H1 (cell line): ENCODE data around the gene CDK5. TPM values are rescaled to one million over a fixed set of nuclear protein-coding genes. Genes with fewer than 3 reads are reported as not detected.

Source experiments
- CBX8 ChIP-seq: fragments of 300-800, 300-1000 bp; sonication (generic); IDR thresholded peaks from 2 replicates; pipeline ENCODE4 v1.7.1; 2016; ENCODE audit warnings: low read depth, low read length, borderline replicate concordance
- SAP30 ChIP-seq: fragments of 300-600 bp; sonication (generic); IDR thresholded peaks from 2 replicates; pipeline ENCODE4 v1.7.1; 2012; ENCODE audit warnings: low read length, moderate library complexity, mild to moderate bottlenecking, inconsistent platforms; ENCODE audit not compliant: insufficient read depth, insufficient replicate concordance
- polyA plus RNA-seq, 7 experiments: library from polyadenylated mRNA; depleted of rRNA in 3 of 7; stranded (reverse) in 5 of 7; unstranded in 2 of 7; fragments of >200 nt in 5 of 7; fragments of 200-250 nt in 2 of 7; gene quantifications; 1 replicate in 5 of 7; 2 replicates in 1 of 7; 4 replicates in 1 of 7; pipeline versions ENCODE4 v1.2.1 to v1.2.3, GENCODE V29; 2011 to 2013; ENCODE audit warnings: missing spikeins in 2 of 7, mixed read lengths in 2 of 7
- total RNA-seq: library from RNA; stranded (reverse); fragmentation: NEBNext Ultra II Directional; extraction: Animal tissue kit (Norgen Biotek cat#: 25700); gene quantifications from 2 replicates; pipeline ENCODE4 v1.2.1, GENCODE V29; 2021

The CDK5 gene
- total and polyA plus RNA-seq, 2 of the 8 experiments (the other 6 are each of a cell fraction or from before 2014, with no cell fraction given): 22.8 to 37.2 TPM

DNA sequence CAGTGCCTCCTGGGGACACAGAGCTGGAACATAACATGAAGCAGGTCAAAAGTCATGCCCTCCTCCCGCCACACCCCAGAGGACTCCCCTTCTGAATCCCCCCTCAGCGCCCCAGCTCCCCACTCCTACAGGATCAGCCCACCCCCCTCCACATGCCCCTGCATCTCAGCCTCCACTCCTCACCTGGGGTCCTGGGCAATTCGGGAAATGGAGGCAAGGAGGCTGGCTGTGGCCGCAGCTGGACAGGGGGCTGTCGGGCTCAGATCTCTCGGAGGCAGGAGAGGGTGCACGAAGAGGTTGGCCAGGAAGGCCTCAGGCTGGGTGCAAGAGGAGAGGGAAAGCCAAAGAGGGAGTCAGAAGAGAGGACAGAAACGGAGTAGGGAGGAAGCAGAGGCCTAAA is 41.2 kb downstream of the CDK5 start (continued):
- no peak for TF ChIP-seq SAP30
- TF ChIP-seq CBX8: no peak
